ENCODE results near the gene ACSS3.
A peak's percentile ranks its signal among the peaks of the same experiment; 100 is the strongest.

ACSS3 gene

GRCh38 chr12:81164827-81165226, 86.9 kb downstream of the ACSS3 start:
- TF ChIP-seq RAD21 (IDR thresholded peaks at IDR 0.05; ENCODE audit: low read depth), result no peak
- TF ChIP-seq CEBPB (IDR thresholded peaks at IDR 0.05), result no peak
- no peak for TF ChIP-seq TEAD4 (IDR thresholded peaks at IDR 0.05)
- no peak for TF ChIP-seq TAF1 (IDR thresholded peaks at IDR 0.05; ENCODE audit: low read depth)
- TF ChIP-seq, protein P1, sequence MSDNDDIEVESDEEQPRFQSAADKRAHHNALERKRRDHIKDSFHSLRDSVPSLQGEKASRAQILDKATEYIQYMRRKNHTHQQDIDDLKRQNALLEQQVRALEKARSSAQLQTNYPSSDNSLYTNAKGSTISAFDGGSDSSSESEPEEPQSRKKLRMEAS (IDR thresholded peaks at IDR 0.05), result no peak
- TF ChIP-seq, protein P2, sequence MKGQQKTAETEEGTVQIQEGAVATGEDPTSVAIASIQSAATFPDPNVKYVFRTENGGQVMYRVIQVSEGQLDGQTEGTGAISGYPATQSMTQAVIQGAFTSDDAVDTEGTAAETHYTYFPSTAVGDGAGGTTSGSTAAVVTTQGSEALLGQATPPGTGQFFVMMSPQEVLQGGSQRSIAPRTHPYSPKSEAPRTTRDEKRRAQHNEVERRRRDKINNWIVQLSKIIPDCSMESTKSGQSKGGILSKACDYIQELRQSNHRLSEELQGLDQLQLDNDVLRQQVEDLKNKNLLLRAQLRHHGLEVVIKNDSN (IDR thresholded peaks at IDR 0.05), result no peak
- no peak for TF ChIP-seq FOXM1 (IDR thresholded peaks at IDR 0.05; ENCODE audit: borderline replicate concordance, low read depth)
- TF ChIP-seq TCF12 (IDR thresholded peaks at IDR 0.05; ENCODE audit: low read depth), result no peak
- no peak for TF ChIP-seq ZBTB7A (IDR thresholded peaks at IDR 0.05; ENCODE audit: low read depth)
- TF ChIP-seq, protein P3, sequence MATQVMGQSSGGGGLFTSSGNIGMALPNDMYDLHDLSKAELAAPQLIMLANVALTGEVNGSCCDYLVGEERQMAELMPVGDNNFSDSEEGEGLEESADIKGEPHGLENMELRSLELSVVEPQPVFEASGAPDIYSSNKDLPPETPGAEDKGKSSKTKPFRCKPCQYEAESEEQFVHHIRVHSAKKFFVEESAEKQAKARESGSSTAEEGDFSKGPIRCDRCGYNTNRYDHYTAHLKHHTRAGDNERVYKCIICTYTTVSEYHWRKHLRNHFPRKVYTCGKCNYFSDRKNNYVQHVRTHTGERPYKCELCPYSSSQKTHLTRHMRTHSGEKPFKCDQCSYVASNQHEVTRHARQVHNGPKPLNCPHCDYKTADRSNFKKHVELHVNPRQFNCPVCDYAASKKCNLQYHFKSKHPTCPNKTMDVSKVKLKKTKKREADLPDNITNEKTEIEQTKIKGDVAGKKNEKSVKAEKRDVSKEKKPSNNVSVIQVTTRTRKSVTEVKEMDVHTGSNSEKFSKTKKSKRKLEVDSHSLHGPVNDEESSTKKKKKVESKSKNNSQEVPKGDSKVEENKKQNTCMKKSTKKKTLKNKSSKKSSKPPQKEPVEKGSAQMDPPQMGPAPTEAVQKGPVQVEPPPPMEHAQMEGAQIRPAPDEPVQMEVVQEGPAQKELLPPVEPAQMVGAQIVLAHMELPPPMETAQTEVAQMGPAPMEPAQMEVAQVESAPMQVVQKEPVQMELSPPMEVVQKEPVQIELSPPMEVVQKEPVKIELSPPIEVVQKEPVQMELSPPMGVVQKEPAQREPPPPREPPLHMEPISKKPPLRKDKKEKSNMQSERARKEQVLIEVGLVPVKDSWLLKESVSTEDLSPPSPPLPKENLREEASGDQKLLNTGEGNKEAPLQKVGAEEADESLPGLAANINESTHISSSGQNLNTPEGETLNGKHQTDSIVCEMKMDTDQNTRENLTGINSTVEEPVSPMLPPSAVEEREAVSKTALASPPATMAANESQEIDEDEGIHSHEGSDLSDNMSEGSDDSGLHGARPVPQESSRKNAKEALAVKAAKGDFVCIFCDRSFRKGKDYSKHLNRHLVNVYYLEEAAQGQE (IDR thresholded peaks at IDR 0.05; ENCODE audit: low read depth), result no peak
- no peak for TF ChIP-seq EGR1 (IDR thresholded peaks at IDR 0.05)
- no peak for TF ChIP-seq EP300 (IDR thresholded peaks at IDR 0.05; ENCODE audit: borderline replicate concordance)
- TF ChIP-seq NFIC (IDR thresholded peaks at IDR 0.05), result no peak
- TF ChIP-seq CREB1 (IDR thresholded peaks at IDR 0.05; ENCODE audit: low read depth), result no peak
- no peak for TF ChIP-seq YY1 (IDR thresholded peaks at IDR 0.05; ENCODE audit: low read depth)

DNA sequence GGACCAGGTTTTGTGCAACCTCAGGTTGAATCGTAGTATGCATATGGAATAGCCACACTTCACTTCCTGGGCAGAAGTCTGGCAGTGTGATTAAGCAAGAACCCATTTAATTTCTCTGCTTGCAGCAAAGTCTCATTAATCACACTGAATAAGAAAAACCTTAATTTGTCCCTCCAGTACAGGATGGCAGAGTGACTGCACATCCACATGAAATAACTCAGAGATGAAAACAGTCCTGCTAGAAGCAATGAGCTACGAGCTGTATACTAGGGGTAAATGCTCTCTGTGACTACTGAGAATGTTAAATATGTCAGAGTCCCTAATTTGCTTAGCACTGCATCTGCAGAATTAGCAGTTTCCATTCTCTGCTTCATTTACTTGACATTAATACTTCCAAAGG, 88.9 kb downstream of the ACSS3 start:
- TF ChIP-seq CEBPB (IDR thresholded peaks at IDR 0.05) (no peak), FOXM1 (IDR thresholded peaks at IDR 0.05; ENCODE audit: borderline replicate concordance, low read depth) (no peak), EGR1 (IDR thresholded peaks at IDR 0.05) (no peak), RAD21 (IDR thresholded peaks at IDR 0.05; ENCODE audit: low read depth) (no peak), NFIC (IDR thresholded peaks at IDR 0.05) (no peak), TAF1 (IDR thresholded peaks at IDR 0.05; ENCODE audit: low read depth) (no peak), ZBTB7A (IDR thresholded peaks at IDR 0.05; ENCODE audit: low read depth) (no peak), EP300 (IDR thresholded peaks at IDR 0.05; ENCODE audit: borderline replicate concordance) (no peak), TCF12 (IDR thresholded peaks at IDR 0.05; ENCODE audit: low read depth) (no peak), CREB1 (IDR thresholded peaks at IDR 0.05; ENCODE audit: low read depth) (no peak), TEAD4 (IDR thresholded peaks at IDR 0.05) (no peak), YY1 (IDR thresholded peaks at IDR 0.05; ENCODE audit: low read depth) (no peak)
- TF ChIP-seq, protein P2 (IDR thresholded peaks at IDR 0.05), result no peak
- TF ChIP-seq, protein P3 (IDR thresholded peaks at IDR 0.05; ENCODE audit: low read depth), result no peak
- TF ChIP-seq, protein P1 (IDR thresholded peaks at IDR 0.05), result no peak

- TF ChIP-seq TEAD4 (IDR thresholded peaks at IDR 0.05) (peak; percentile 54), FOXM1 (IDR thresholded peaks at IDR 0.05; ENCODE audit: borderline replicate concordance, low read depth) (no peak)
These were observed 89.8 kb downstream of the ACSS3 start for GRCh38 chr12:81167694-81168093.

DNA sequence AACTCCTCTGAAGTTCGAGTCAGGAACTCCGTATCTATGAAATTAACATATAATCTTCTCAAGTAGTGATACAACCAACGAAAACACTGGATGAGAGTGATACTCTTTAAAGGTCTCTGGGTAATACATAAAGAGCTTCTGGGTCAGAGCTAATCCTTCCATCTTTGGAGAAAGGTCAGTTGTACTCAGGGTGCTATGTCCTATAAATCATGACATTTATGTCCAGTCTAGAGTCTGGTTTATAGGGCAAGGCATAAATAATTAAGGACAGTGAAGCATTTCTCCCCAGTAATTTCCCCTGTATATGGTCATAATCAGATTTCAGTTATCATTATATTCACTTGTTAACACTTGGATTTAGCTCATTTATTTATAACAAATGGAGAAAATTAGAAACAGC, 90.6 kb downstream of the ACSS3 start:
- no peak for TF ChIP-seq EGR1 (IDR thresholded peaks at IDR 0.05)
- no peak for TF ChIP-seq EP300 (IDR thresholded peaks at IDR 0.05; ENCODE audit: borderline replicate concordance)
- TF ChIP-seq TEAD4 (IDR thresholded peaks at IDR 0.05), result no peak
- TF ChIP-seq ZBTB7A (IDR thresholded peaks at IDR 0.05; ENCODE audit: low read depth), result no peak
- no peak for TF ChIP-seq CREB1 (IDR thresholded peaks at IDR 0.05; ENCODE audit: low read depth)
- TF ChIP-seq YY1 (IDR thresholded peaks at IDR 0.05; ENCODE audit: low read depth), result no peak
- no peak for TF ChIP-seq TCF12 (IDR thresholded peaks at IDR 0.05; ENCODE audit: low read depth)

GRCh38 chr12:81170072-81170471, 92.2 kb downstream of the ACSS3 start:
- TF ChIP-seq, protein P2 (IDR thresholded peaks at IDR 0.05), result no peak
- TF ChIP-seq YY1 (IDR thresholded peaks at IDR 0.05; ENCODE audit: low read depth) (no peak), CREB1 (IDR thresholded peaks at IDR 0.05; ENCODE audit: low read depth) (no peak), NFIC (IDR thresholded peaks at IDR 0.05) (no peak), CEBPB (IDR thresholded peaks at IDR 0.05) (no peak), FOXM1 (IDR thresholded peaks at IDR 0.05; ENCODE audit: borderline replicate concordance, low read depth) (no peak), EGR1 (IDR thresholded peaks at IDR 0.05) (no peak), TEAD4 (IDR thresholded peaks at IDR 0.05) (no peak)

DNA sequence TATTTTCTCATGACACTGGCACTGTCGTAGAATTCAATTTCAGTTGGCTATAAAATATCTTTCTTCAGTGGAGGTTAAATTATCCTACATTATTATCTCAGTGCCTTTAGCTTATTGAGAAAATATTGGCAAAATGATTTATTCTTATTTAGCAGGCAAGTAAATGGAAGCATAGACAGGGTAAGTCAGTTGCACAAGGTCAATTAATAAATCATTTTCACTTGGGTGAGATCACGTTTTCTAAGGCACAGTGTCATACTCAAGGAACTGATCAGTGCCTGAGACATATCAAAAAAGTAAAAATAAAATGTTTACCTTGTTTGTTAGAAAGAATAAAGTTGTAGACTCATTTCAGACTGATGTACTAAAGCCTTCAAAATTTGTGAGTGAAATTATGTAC, 95.0 kb downstream of the ACSS3 start:
- TF ChIP-seq CEBPB (IDR thresholded peaks at IDR 0.05), result no peak
- no peak for TF ChIP-seq EP300 (IDR thresholded peaks at IDR 0.05; ENCODE audit: borderline replicate concordance)
- TF ChIP-seq, protein P2 (IDR thresholded peaks at IDR 0.05), result no peak
- no peak for TF ChIP-seq CREB1 (IDR thresholded peaks at IDR 0.05; ENCODE audit: low read depth)
- no peak for TF ChIP-seq RAD21 (IDR thresholded peaks at IDR 0.05; ENCODE audit: low read depth)
- TF ChIP-seq, protein P3 (IDR thresholded peaks at IDR 0.05; ENCODE audit: low read depth), result no peak
- TF ChIP-seq TEAD4 (IDR thresholded peaks at IDR 0.05), result no peak
- TF ChIP-seq ZBTB7A (IDR thresholded peaks at IDR 0.05; ENCODE audit: low read depth), result no peak
- TF ChIP-seq TCF12 (IDR thresholded peaks at IDR 0.05; ENCODE audit: low read depth), result no peak
- no peak for TF ChIP-seq TAF1 (IDR thresholded peaks at IDR 0.05; ENCODE audit: low read depth)
- no peak for TF ChIP-seq EGR1 (IDR thresholded peaks at IDR 0.05)
- TF ChIP-seq, protein P1 (IDR thresholded peaks at IDR 0.05), result no peak
- no peak for TF ChIP-seq YY1 (IDR thresholded peaks at IDR 0.05; ENCODE audit: low read depth)
- no peak for TF ChIP-seq FOXM1 (IDR thresholded peaks at IDR 0.05; ENCODE audit: borderline replicate concordance, low read depth)
- no peak for TF ChIP-seq NFIC (IDR thresholded peaks at IDR 0.05)

Measured in Ishikawa (cell line).